ENCODE data around the gene URB2. TPM values are rescaled to one million over a fixed set of nuclear protein-coding genes. Genes with fewer than 3 reads are reported as not detected.
A peak's percentile ranks its signal among the peaks of the same experiment; 100 is the strongest.

Gene URB2
- total RNA-seq, 4 donors from 2014 or later = 6.4 to 14.9 (median 7.1) TPM

- H3K4me1 ChIP-seq = peaks cover 18 to 30% of the 10 kb centered on the region in 2 donors
- H3K4me3 ChIP-seq (replicated peaks in 1 of 3) = no peak overlapping the region
Measured at GRCh38 chr1:229582011-229582694, 43.9 kb upstream of the URB2 start.

GRCh38 chr1:229582715-229583114 lies 43.3 kb upstream of the URB2 start:
- WGBS, 2 donors = 97% methylated on average over 4 of the region's 4 CpGs
- H3K4me1 ChIP-seq = peaks cover 18 to 30% of the 10 kb centered on the region in 2 donors
- no peaks in the 10 kb centered on the region for H3K36me3 ChIP-seq
- peak overlapping the region in 2 of 3 donors; percentile 7 to 39 for H3K27ac ChIP-seq
- H3K27me3 ChIP-seq = no peaks in the 10 kb centered on the region
- DNase-seq = no peak
- no peaks in the 10 kb centered on the region for H3K9me3 ChIP-seq
- intact Hi-C loops (cut with DNase I) = no loop called here
- no peak for TF ChIP-seq POLR2A (IDR thresholded peaks at IDR 0.05)
- TF ChIP-seq CTCF (IDR thresholded peaks at IDR 0.05) = no peak
- H3K4me3 ChIP-seq (replicated peaks in 1 of 3) = no peak overlapping the region

More at GRCh38 chr1:229582011-229582694, 43.9 kb upstream of the URB2 start:
- no peaks in the 10 kb centered on the region for H3K36me3 ChIP-seq
- H3K9me3 ChIP-seq = no peaks in the 10 kb centered on the region
- peak; percentile 59 to 90 for DNase-seq
- no peak for TF ChIP-seq POLR2A (IDR thresholded peaks at IDR 0.05)
- no peak for TF ChIP-seq CTCF (IDR thresholded peaks at IDR 0.05)
- peak overlapping the region in 2 of 3 donors; percentile 7 to 39 for H3K27ac ChIP-seq
- intact Hi-C loops (cut with DNase I) = no loop called here
- no peaks in the 10 kb centered on the region for H3K27me3 ChIP-seq
- 19 to 33% methylated on average over 11 of the region's 11 CpGs for WGBS, 2 donors

GRCh38 chr1:229585338-229585737 lies 40.7 kb upstream of the URB2 start:
- intact Hi-C loops (cut with DNase I) = no loop called here
- no peak for DNase-seq
- H3K4me1 ChIP-seq = peaks cover 7 to 10% of the 10 kb centered on the region in 2 donors
- H3K27ac ChIP-seq = no peak overlapping the region
- no peaks in the 10 kb centered on the region for H3K27me3 ChIP-seq
- no peaks in the 10 kb centered on the region for H3K9me3 ChIP-seq
- no peak overlapping the region for H3K4me3 ChIP-seq (replicated peaks in 1 of 3)
- 77 to 89% methylated on average over 2 of the region's 2 CpGs for WGBS, 2 donors
- no peaks in the 10 kb centered on the region for H3K36me3 ChIP-seq
- TF ChIP-seq POLR2A (IDR thresholded peaks at IDR 0.05) (no peak), CTCF (IDR thresholded peaks at IDR 0.05) (no peak)

DNA sequence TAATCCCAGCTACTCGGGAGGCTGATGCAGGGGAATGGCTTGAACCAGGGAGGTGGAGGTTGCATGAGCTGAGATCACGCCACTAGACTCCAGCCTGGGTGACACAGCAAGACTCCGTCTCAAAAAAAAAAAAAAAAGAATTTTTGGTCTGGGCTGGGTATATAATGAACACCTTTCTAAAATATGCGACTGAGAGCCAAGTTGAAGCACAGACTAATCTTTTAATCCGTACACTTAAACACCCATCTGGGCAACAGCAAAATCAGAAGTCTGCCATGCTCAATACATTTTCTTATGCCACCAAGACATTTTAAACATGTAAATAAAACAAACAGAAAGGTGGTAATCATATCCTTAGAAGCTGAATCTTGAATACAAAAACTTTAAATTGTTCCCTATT lies 35.9 kb upstream of the URB2 start:
- Histone ChIP-seq H3K27me3 (no peaks in the 10 kb centered on the region), H3K27ac (no peak overlapping the region), H3K4me3 (replicated peaks in 1 of 3) (no peak overlapping the region), H3K4me1 (no peaks in the 10 kb centered on the region), H3K36me3 (peaks cover 11 to 12% of the 10 kb centered on the region in 2 donors), H3K9me3 (no peaks in the 10 kb centered on the region)
- no peak for DNase-seq
- WGBS, 2 donors = 92 to 95% methylated on average over 5 of the region's 5 CpGs
- intact Hi-C loops (cut with DNase I) = no loop called here
- no peak for TF ChIP-seq POLR2A (IDR thresholded peaks at IDR 0.05)

GRCh38 chr1:229593800-229594199 lies 32.2 kb upstream of the URB2 start:
- peaks cover 11 to 12% of the 10 kb centered on the region in 2 donors for H3K36me3 ChIP-seq
- H3K4me1 ChIP-seq = peaks cover 10 to 12% of the 10 kb centered on the region in 2 donors
- DNase-seq = no peak
- H3K4me3 ChIP-seq (replicated peaks in 1 of 3) = no peak overlapping the region
- no peaks in the 10 kb centered on the region for H3K27me3 ChIP-seq
- H3K9me3 ChIP-seq = no peaks in the 10 kb centered on the region
- 92% methylated on average over 12 of the region's 12 CpGs for WGBS, 2 donors
- TF ChIP-seq POLR2A (IDR thresholded peaks at IDR 0.05) (no peak), CTCF (IDR thresholded peaks at IDR 0.05) (no peak)
- H3K27ac ChIP-seq = no peak overlapping the region
- intact Hi-C loops (cut with DNase I) = no loop called here
